ENCODE data around the gene PAPLN. TPM values are rescaled to one million over a fixed set of nuclear protein-coding genes. Genes with fewer than 3 reads are reported as not detected.

Gene PAPLN
- total and polyA plus RNA-seq, 2 of the 8 experiments (the other 6 are each of a cell fraction or from before 2014, with no cell fraction given): 14.8 to 25.6 TPM

DNA sequence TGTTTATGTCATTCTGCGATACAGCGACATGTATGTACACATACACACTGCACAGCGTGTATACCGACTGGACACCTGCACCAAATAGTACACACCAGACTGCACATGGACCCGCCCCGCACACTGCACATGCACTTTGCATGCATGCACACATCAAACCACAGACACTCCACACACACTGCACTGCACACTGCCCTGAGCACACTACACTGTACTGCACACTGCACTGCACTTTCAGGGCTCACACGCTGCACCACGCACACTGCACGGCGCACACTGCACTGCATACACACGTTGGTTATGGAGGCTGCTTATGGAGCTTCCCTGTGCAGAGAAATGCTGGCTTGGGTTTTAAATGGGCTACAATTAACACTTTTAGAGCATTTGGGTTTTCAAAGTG, 1.6 kb downstream of the PAPLN start:
- Histone ChIP-seq H2BK15ac (ENCODE audit: low read length) (peak overlapping the region; percentile 99), H3K14ac (ENCODE audit: insufficient read length) (peak overlapping the region; percentile 63), H3K27ac (ENCODE audit: low read depth, low read length) (no peak overlapping the region), H2BK5ac (ENCODE audit: low read depth, low read length) (peak overlapping the region; percentile 63; the same call in 1 of the 2 replicates), H4K8ac (ENCODE audit: extremely low read depth, insufficient read depth, low read length) (peak overlapping the region; percentile 71; the same call in 1 of the 2 replicates), H3K79me2 (ENCODE audit: control insufficient read depth in 1 of 2, insufficient read depth in 2 of 2, low read length in 2 of 2) (peaks cover 0 to 16% of the 10 kb centered on the region in 2 experiments; a peak in 2 of 4 replicates), H3K36me3 (ENCODE audit: control insufficient read depth in 2 of 4, insufficient read depth in 4 of 4, low read length in 3 of 4) (0 out of 8 replicates have a peak, but pooled peaks cover 0 to 3% (median 0%) of the 10 kb centered on the region in 4 experiments), H2AFZ (ENCODE audit: low read length) (no peak overlapping the region), H3K18ac (ENCODE audit: extremely low read depth, low read length) (no peak overlapping the region), H3K23me2 (ENCODE audit: low read depth, low read length) (peaks cover 22% of the 10 kb centered on the region), H4K91ac (replicated peaks; ENCODE audit: insufficient read length, low read length) (peak overlapping the region; percentile 83), H3K4me3 (ENCODE audit: extremely low read depth in 1 of 4, insufficient read depth in 2 of 4, low read depth in 3 of 4, low read length in 4 of 4) (peak overlapping the region in 2 of 4 experiments; percentile 60 to 62; a peak in 4 of 8 replicates), H2AK5ac (ENCODE audit: low read depth, low read length) (peak overlapping the region; percentile 98), H2BK12ac (ENCODE audit: low read depth, low read length) (peak overlapping the region; percentile 97), H3K23ac (ENCODE audit: insufficient read length) (no peak overlapping the region), H2BK120ac (replicated peaks; ENCODE audit: low read depth, low read length) (peak overlapping the region; percentile 24), H4K20me1 (replicated peaks in 1 of 2; ENCODE audit: control insufficient read depth in 1 of 2, insufficient read depth in 2 of 2, low read length in 2 of 2) (peaks cover 3 to 4% of the 10 kb centered on the region in 2 experiments), H4K5ac (ENCODE audit: insufficient read length, low read depth, low read length) (no peak overlapping the region), H3K4ac (replicated peaks; ENCODE audit: insufficient read length, low read depth, low read length) (peak overlapping the region; percentile 87), H3K27me3 (replicated peaks in 1 of 4; ENCODE audit: control insufficient read depth in 3 of 4, extremely low read depth in 1 of 4, insufficient read depth in 3 of 4, low read length in 3 of 4) (peaks cover 6 to 29% (median 20%) of the 10 kb centered on the region in 4 experiments), H2BK20ac (ENCODE audit: low read length) (peak overlapping the region; percentile 87; the same call in 1 of the 2 replicates), H3K9ac (replicated peaks in 1 of 4; ENCODE audit: extremely low read depth in 1 of 4, low read depth in 3 of 4, low read length in 3 of 4) (no peak overlapping the region; a peak in 1 of 7 replicates), H3K79me1 (ENCODE audit: low read depth, low read length) (peaks cover 5% of the 10 kb centered on the region), H3K4me1 (replicated peaks in 1 of 4; ENCODE audit: control insufficient read depth in 3 of 4, insufficient read depth in 4 of 4, low read length in 3 of 4) (peaks cover 3 to 47% (median 32%) of the 10 kb centered on the region in 4 experiments), H3K9me3 (ENCODE audit: insufficient read depth in 2 of 2, low read depth in 1 of 2, low read length in 1 of 2) (no peaks in the 10 kb centered on the region), H3K4me2 (ENCODE audit: insufficient read depth in 1 of 2, low read depth in 2 of 2, low read length in 2 of 2) (peak overlapping the region; percentile 89 to 96), H3K56ac (replicated peaks; ENCODE audit: insufficient read length, low read depth, low read length) (no peak overlapping the region)
- FAIRE-seq (no peak), DNase-seq (ENCODE audit: low read depth in 1 of 2, low spot score in 2 of 2) (no peak)
- 91% methylated on average over 11 of the region's 11 CpGs; no CpG with 5 or more reads in 1 of the 2 experiments for WGBS, 2 experiments (ENCODE audit: extremely low coverage in 1 of 2, insufficient coverage in 1 of 2, insufficient read length in 1 of 2, insufficient replicate concordance in 2 of 2, low coverage in 1 of 2, low lambda C conversion rate in 2 of 2, missing lambda C conversion rate in 1 of 2)
- TF ChIP-seq SRF (IDR thresholded peaks at IDR 0.05; ENCODE audit: low read depth, low read length) (no peak), YY1 (IDR thresholded peaks at IDR 0.05; ENCODE audit: low read depth, low read length) (no peak), GTF2F1 (IDR thresholded peaks at IDR 0.05; ENCODE audit: borderline replicate concordance, low read depth, low read length) (no peak), TBP (IDR thresholded peaks at IDR 0.05; ENCODE audit: low read depth, low read length) (no peak), CBX5 (IDR thresholded peaks at IDR 0.05; ENCODE audit: low read depth, low read length) (no peak), RAD21 (IDR thresholded peaks at IDR 0.05 in 1 of 2, conservative IDR thresholded peaks at IDR 0.05 in 1 of 2; ENCODE audit: low read depth in 2 of 2, low read length in 2 of 2) (no peak), KDM1A (IDR thresholded peaks at IDR 0.05; ENCODE audit: borderline replicate concordance, low read length) (no peak), CEBPB (IDR thresholded peaks at IDR 0.05; ENCODE audit: low read depth, low read length) (no peak)
- TF ChIP-seq, protein P1, sequence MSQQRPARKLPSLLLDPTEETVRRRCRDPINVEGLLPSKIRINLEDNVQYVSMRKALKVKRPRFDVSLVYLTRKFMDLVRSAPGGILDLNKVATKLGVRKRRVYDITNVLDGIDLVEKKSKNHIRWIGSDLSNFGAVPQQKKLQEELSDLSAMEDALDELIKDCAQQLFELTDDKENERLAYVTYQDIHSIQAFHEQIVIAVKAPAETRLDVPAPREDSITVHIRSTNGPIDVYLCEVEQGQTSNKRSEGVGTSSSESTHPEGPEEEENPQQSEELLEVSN (IDR thresholded peaks at IDR 0.05): no peak
- ChIA-PET POLR2A (ENCODE audit: partially characterized antibody) (interaction anchor here (0.8 to 1.7 kb wide), 3 partner anchors 16 to 50 kb away, joined by 3 to 6 read pairs (median 3); no protein-coding TSS in a partner anchor), CTCF (ENCODE audit: partially characterized antibody) (interaction anchor here (0.5 to 1.9 kb wide), 5 partner anchors 14 to 424 kb away, joined by 3 to 6 read pairs (median 4); no protein-coding TSS in a partner anchor)

Data from H1 (cell line).